ENCODE data around the gene GJA9. TPM values are rescaled to one million over a fixed set of nuclear protein-coding genes. Genes with fewer than 3 reads are reported as not detected.

Gene GJA9
- total RNA-seq, 2 donors from 2014 or later: not detected

DNA sequence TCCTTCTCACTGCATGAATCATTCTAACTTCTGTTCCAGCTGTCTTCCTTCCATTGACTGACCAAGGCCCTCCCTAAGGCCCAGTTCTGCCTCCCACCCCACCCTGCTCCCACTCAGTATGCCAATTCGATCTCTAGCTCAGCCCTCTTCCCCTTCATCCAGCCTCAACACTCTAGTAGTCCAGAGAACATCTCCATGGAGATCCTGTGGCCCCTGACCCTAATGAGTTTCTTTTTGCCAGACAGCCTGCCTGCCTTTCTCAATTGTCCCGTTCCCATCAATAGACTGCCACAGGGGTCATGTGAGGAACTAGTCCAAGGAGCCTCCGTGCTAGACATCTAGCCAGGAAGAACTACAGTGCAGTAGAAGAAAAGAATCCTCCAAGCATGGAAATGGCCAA lies 48.2 kb downstream of the GJA9 start:
- ATAC-seq (ENCODE audit: insufficient number of reproducible peaks, low FRiP score, low read depth) (no peak), DNase-seq (ENCODE audit: low spot score) (no peak)
- Histone ChIP-seq H3K4me1 (ENCODE audit: control insufficient read depth in 1 of 2, low read depth in 2 of 2) (no peaks in the 10 kb centered on the region), H3K27ac (no peak overlapping the region), H3K4me3 (no peak overlapping the region), H3K9me3 (no peaks in the 10 kb centered on the region), H3K36me3 (no peaks in the 10 kb centered on the region), H3K27me3 (replicated peaks; ENCODE audit: insufficient read depth) (no peaks in the 10 kb centered on the region)
- TF ChIP-seq, protein P1, sequence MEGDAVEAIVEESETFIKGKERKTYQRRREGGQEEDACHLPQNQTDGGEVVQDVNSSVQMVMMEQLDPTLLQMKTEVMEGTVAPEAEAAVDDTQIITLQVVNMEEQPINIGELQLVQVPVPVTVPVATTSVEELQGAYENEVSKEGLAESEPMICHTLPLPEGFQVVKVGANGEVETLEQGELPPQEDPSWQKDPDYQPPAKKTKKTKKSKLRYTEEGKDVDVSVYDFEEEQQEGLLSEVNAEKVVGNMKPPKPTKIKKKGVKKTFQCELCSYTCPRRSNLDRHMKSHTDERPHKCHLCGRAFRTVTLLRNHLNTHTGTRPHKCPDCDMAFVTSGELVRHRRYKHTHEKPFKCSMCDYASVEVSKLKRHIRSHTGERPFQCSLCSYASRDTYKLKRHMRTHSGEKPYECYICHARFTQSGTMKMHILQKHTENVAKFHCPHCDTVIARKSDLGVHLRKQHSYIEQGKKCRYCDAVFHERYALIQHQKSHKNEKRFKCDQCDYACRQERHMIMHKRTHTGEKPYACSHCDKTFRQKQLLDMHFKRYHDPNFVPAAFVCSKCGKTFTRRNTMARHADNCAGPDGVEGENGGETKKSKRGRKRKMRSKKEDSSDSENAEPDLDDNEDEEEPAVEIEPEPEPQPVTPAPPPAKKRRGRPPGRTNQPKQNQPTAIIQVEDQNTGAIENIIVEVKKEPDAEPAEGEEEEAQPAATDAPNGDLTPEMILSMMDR (IDR thresholded peaks at IDR 0.05): no peak

DNA sequence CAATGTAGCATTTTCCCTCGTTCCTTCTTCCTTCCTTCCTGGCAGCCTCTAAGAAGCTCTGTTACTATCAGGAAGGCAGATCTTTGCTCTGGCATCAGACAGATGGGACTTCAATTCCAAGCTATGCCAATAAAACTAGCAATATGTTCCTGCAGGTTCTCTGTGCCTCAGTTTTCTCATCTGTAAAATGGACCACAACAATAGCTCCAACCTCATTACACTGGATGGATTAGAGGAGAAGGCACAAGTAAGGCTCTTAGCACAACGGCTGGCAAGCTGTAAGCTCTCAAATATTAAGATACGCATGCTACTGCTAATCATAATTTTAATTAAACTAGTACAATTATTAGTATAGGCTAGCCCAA lies 49.0 kb downstream of the GJA9 start:
- no peaks in the 10 kb centered on the region for H3K36me3 ChIP-seq
- no peak overlapping the region for H3K4me3 ChIP-seq
- no peak overlapping the region for H3K27ac ChIP-seq
- no peaks in the 10 kb centered on the region for H3K9me3 ChIP-seq
- TF ChIP-seq, protein P1 (IDR thresholded peaks at IDR 0.05): no peak
- no peaks in the 10 kb centered on the region for H3K27me3 ChIP-seq (replicated peaks; ENCODE audit: insufficient read depth)
- no peaks in the 10 kb centered on the region for H3K4me1 ChIP-seq (ENCODE audit: control insufficient read depth in 1 of 2, low read depth in 2 of 2)
- DNase-seq (ENCODE audit: low spot score): no peak
- no peak for ATAC-seq (ENCODE audit: insufficient number of reproducible peaks, low FRiP score, low read depth)

DNA sequence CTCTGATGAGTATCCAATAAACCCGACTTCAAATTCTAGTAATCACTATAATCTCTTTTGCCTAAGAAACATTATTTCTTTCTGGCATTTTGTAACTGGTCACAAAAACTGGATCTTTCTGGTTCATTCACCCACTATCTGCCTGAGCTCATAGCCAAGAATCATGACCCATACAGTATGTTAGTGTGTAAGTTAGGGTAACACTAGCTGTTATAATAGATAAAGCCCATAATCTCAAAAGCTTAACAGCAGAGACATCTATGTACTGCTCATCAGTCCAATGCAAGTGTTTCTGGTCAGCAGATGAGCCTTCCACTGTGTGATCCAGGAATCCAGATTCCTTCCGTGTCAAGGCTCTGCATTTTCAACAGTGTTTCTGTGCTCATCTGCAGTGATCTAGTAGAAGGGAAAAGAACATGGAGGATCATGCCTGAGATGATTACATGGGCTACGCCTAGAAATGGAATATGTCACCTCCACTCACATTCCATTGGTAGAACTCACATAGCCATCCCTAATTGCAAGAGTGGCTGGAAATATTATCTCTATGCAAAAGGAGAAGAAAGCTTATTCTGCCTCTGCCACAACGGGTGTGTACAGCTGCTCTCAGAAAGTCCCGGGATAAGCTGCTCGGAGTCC lies 49.5 kb downstream of the GJA9 start:
- TF ChIP-seq, protein P1 (IDR thresholded peaks at IDR 0.05): no peak
- H3K36me3 ChIP-seq: no peaks in the 10 kb centered on the region
- DNase-seq (ENCODE audit: low spot score): no peak

DNA sequence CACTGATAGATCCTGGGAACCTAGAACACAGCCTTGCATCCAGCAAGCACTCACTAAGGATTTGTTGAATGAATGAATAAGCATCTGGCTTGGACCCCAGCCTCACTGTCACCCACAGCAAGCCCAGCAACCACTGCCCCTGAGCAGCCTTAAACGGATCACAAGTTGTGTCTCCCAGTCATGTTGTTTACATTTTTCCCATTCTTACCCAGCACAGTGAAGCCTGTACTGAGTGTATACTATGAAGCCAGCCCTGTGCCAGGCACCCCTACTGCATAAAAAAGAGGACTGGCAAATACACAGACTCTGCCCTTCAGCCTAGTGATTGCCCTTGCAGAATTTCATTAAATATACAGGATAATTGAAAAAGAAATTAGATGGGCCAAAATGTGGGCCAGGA lies 52.0 kb downstream of the GJA9 start:
- DNase-seq (ENCODE audit: low spot score) (no peak), ATAC-seq (ENCODE audit: insufficient number of reproducible peaks, low FRiP score, low read depth) (no peak)
- no peak overlapping the region for H3K4me3 ChIP-seq
- TF ChIP-seq, protein P1 (IDR thresholded peaks at IDR 0.05): no peak
- H3K9me3 ChIP-seq: no peaks in the 10 kb centered on the region
- H3K36me3 ChIP-seq: no peaks in the 10 kb centered on the region
- H3K27ac ChIP-seq: no peak overlapping the region
- H3K4me1 ChIP-seq (ENCODE audit: control insufficient read depth in 1 of 2, low read depth in 2 of 2): no peaks in the 10 kb centered on the region
- H3K27me3 ChIP-seq (replicated peaks; ENCODE audit: insufficient read depth): no peaks in the 10 kb centered on the region

More for the DNA sequence above, 49.5 kb downstream of the GJA9 start:
- H3K27ac ChIP-seq: no peak overlapping the region
- no peak overlapping the region for H3K4me3 ChIP-seq
- ATAC-seq (ENCODE audit: insufficient number of reproducible peaks, low FRiP score, low read depth): no peak
- H3K4me1 ChIP-seq (ENCODE audit: control insufficient read depth in 1 of 2, low read depth in 2 of 2): no peaks in the 10 kb centered on the region
- H3K27me3 ChIP-seq (replicated peaks; ENCODE audit: insufficient read depth): no peaks in the 10 kb centered on the region
- H3K9me3 ChIP-seq: no peaks in the 10 kb centered on the region

DNA sequence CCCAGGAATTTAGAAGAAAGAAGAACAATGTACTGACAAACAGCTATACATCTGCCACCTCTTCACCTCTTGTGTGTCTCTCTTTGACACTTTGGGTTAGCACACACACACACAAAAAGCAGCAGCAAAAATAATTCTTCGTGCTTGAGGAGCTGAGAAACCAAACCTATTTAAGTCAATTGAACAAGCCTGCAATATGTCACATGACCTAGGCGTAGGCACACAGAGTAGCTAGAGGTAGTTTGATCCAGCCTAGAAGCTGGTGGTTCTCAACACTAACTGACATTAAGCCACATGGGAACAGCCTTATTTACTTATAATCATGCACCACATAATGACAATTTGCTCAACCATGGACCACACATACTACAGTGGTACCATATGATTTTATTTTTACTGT lies 54.1 kb downstream of the GJA9 start:
- H3K4me3 ChIP-seq: no peak overlapping the region
- H3K27ac ChIP-seq: no peak overlapping the region
- DNase-seq (ENCODE audit: low spot score) (no peak), ATAC-seq (ENCODE audit: insufficient number of reproducible peaks, low FRiP score, low read depth) (no peak)
- H3K36me3 ChIP-seq: no peaks in the 10 kb centered on the region
- H3K9me3 ChIP-seq: no peaks in the 10 kb centered on the region
- TF ChIP-seq, protein P1 (IDR thresholded peaks at IDR 0.05): no peak
- no peaks in the 10 kb centered on the region for H3K4me1 ChIP-seq (ENCODE audit: control insufficient read depth in 1 of 2, low read depth in 2 of 2)
- no peaks in the 10 kb centered on the region for H3K27me3 ChIP-seq (replicated peaks; ENCODE audit: insufficient read depth)

Data from thoracic aorta (tissue), 2 donors.